ENCODE data around the gene TNRC18. TPM values are rescaled to one million over a fixed set of nuclear protein-coding genes. Genes with fewer than 3 reads are reported as not detected.

TNRC18 gene
- total and polyA plus RNA-seq, 7 donors = 5.9 to 27.9 (median 18.5) TPM

- no peak overlapping the region for H3K27ac ChIP-seq
- H3K9me3 ChIP-seq = no peaks in the 10 kb centered on the region
- no peak overlapping the region for H3K4me3 ChIP-seq
- ATAC-seq (no peak), DNase-seq (no peak)
- H3K27me3 ChIP-seq (ENCODE audit: insufficient read depth in 3 of 3, low read length in 2 of 3) = no peaks in the 10 kb centered on the region
- intact Hi-C loops (cut with DNase I) = no loop called here
- H3K36me3 ChIP-seq (ENCODE audit: insufficient read depth in 1 of 2, low read depth in 1 of 2) = no peaks in the 10 kb centered on the region
- no peak for TF ChIP-seq CTCF (IDR thresholded peaks at IDR 0.05)
- H3K4me1 ChIP-seq = peaks cover 14% of the 10 kb centered on the region
- 90 to 95% (median 93%) methylated on average over 3 of the region's 3 CpGs for WGBS, 3 donors
Measured at GRCh38 chr7:5432691-5433090, 9.1 kb upstream of the TNRC18 start.

DNA sequence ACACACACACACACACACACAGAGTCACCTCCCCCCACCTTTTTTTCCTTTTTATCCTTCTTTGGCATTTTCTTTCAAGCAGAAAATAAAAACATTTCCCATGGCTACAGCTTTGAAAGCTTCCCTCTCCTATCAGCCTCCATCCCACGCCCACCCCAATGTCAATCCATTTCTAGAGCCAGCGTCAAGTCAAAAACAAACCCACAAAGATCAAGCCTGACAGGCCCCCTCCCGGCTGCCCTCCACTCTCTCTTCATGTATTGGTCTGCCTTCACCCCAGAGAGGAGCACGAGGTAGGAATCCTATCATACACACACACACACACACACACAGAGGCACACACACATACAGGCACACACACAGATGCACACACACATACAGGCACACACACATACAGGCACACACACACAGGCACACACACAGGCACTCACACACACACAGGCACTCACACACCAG, 8.0 kb upstream of the TNRC18 start:
- Histone ChIP-seq H3K36me3 (ENCODE audit: insufficient read depth in 1 of 2, low read depth in 1 of 2) (no peaks in the 10 kb centered on the region), H3K27me3 (ENCODE audit: insufficient read depth in 3 of 3, low read length in 2 of 3) (no peaks in the 10 kb centered on the region), H3K9me3 (no peaks in the 10 kb centered on the region), H3K27ac (no peak overlapping the region), H3K4me3 (no peak overlapping the region), H3K4me1 (peaks cover 14% of the 10 kb centered on the region)
- no peak for TF ChIP-seq CTCF (IDR thresholded peaks at IDR 0.05)
- ATAC-seq (no peak), DNase-seq (no peak)
- intact Hi-C loops (cut with DNase I) = no loop called here
- WGBS, 3 donors = 84 to 89% (median 85%) methylated on average over 4 of the region's 4 CpGs

- 86 to 92% (median 91%) methylated on average over 5 of the region's 5 CpGs for WGBS, 3 donors
- TF ChIP-seq CTCF (IDR thresholded peaks at IDR 0.05) = no peak
- Histone ChIP-seq H3K36me3 (ENCODE audit: insufficient read depth in 1 of 2, low read depth in 1 of 2) (no peaks in the 10 kb centered on the region), H3K9me3 (no peaks in the 10 kb centered on the region), H3K27ac (peak overlapping the region; percentile 100), H3K4me3 (no peak overlapping the region), H3K4me1 (peaks cover 14% of the 10 kb centered on the region), H3K27me3 (ENCODE audit: insufficient read depth in 3 of 3, low read length in 2 of 3) (no peaks in the 10 kb centered on the region)
- no peak for ATAC-seq
- intact Hi-C loops (cut with DNase I) = no loop called here
- no peak for DNase-seq
Measured at GRCh38 chr7:5430612-5430947, 6.9 kb upstream of the TNRC18 start.

DNA sequence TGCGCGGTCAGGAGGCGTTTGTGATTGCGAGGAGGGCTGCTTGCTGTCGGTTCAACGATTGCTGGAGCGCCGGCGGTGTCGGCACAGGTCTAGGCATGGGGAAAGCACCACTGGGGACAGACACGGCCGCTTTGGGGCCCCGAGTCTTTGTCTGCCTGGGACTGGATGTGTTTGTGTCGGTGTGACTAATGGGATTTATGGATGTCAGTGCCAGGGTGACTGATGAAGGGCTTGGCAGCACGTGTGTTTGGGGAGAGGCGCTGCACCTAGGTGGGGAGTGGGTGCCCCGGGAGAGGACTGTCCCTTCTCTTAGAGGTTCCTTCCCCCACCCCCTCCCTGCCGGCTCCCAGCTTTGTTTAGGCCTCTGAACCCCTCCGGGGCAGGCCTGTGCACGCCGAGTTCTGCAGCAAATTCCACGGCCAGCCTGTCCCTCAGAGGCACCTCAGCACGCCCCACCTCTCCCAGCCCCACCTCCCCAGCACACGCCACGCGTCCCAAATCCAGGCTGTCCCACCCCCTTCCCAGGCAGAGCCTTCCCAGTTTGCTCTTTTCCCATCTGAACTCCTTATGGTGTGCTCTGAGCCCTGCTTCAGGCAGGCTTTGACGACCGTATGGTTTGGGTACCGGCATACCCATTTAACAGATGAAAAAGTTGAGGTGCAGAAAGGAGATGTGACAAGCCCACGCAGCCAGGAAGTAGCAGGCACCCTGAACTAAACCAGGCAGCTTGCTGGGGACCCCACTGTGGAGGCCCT, 6.4 kb upstream of the TNRC18 start:
- Histone ChIP-seq H3K4me3 (peak overlapping the region; percentile 99), H3K36me3 (ENCODE audit: insufficient read depth in 1 of 2, low read depth in 1 of 2) (no peaks in the 10 kb centered on the region), H3K27ac (peak overlapping the region; percentile 100), H3K4me1 (peaks cover 14% of the 10 kb centered on the region), H3K9me3 (no peaks in the 10 kb centered on the region), H3K27me3 (ENCODE audit: insufficient read depth in 3 of 3, low read length in 2 of 3) (no peaks in the 10 kb centered on the region)
- 42 to 57% (median 43%) methylated on average over 26 to 30 of the region's 30 CpGs for WGBS, 3 donors
- DNase-seq (peak; percentile 49 to 64), ATAC-seq (peak in 1 of 4 donors; percentile 14)
- TF ChIP-seq CTCF (IDR thresholded peaks at IDR 0.05) = no peak
- intact Hi-C loops (cut with DNase I) = no loop called here

All from psoas muscle (tissue), 8 donors.